OCI-LY3 (cell line): ENCODE data around the gene ECT2.

ENCODE experiments used
- EZH2phosphoT487 ChIP-seq: fragments of 200-600 bp; shearing (Covaris generic); IDR thresholded peaks from 2 replicates; pipeline ENCODE4 v1.6.1; 2018; ENCODE audit warnings: antibody characterized with exemption, mixed run types, low read depth
- TF ChIP-seq, protein P1 (sequence below): fragments of 200-600, 300-600 bp; sonication (generic); IDR thresholded peaks from 2 replicates; pipeline ENCODE4 v1.5.1; 2014; ENCODE audit warnings: antibody characterized with exemption, low read length, low read depth

DNA sequence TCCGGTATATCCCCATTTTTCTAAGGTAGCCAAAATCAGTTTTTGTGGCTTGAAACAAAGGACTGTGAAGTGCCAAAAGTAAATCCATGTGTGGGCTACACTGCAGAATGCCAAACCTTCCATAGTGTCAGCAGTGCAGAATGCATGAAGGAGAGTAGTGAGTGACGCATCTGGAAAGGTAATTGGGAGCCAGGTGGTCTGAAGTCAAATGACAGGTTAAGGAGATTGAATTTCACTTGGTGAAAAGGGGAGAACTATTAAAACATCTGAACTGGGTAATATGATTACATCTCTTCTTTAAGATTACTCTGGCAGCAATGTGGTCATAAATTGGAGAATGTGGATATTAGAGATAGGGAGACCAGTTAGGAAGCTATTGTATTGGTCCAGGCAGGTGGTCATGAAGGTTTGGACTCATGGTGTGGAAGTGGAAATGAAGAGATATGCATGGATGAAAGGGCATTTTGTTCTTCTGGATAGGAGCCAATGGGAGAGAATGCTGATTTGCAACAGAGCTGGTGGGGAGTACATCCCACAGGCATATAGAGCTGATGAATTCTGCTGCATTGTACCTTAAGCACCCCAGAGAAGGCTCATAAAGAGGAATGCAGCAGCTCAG, 118.2 kb downstream of the ECT2 start:
- TF ChIP-seq, protein P1, sequence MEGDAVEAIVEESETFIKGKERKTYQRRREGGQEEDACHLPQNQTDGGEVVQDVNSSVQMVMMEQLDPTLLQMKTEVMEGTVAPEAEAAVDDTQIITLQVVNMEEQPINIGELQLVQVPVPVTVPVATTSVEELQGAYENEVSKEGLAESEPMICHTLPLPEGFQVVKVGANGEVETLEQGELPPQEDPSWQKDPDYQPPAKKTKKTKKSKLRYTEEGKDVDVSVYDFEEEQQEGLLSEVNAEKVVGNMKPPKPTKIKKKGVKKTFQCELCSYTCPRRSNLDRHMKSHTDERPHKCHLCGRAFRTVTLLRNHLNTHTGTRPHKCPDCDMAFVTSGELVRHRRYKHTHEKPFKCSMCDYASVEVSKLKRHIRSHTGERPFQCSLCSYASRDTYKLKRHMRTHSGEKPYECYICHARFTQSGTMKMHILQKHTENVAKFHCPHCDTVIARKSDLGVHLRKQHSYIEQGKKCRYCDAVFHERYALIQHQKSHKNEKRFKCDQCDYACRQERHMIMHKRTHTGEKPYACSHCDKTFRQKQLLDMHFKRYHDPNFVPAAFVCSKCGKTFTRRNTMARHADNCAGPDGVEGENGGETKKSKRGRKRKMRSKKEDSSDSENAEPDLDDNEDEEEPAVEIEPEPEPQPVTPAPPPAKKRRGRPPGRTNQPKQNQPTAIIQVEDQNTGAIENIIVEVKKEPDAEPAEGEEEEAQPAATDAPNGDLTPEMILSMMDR: no peak
- TF ChIP-seq EZH2phosphoT487: no peak
